NCI-H1105 treated with DMSO at 0.1 percent for 48 hours (cell line): Measurements from ENCODE around the gene GUCA1A.
A peak's percentile ranks its signal among the peaks of the same experiment; 100 is the strongest.
"Not testable (repeated sequence)": the region's sequence is repeated elsewhere in the genome, so short reads cannot be mapped to it uniquely, and the experiment has no call there.

Experiments used
- DNase-seq: peaks from one replicate; lab custom pipeline; 2025; lab: John Stamatoyannopoulos, UW

Gene GUCA1A

GRCh38 chr6:42210551-42210950 lies 37.4 kb downstream of the GUCA1A start:
- peak; percentile 99 for DNase-seq

DNA sequence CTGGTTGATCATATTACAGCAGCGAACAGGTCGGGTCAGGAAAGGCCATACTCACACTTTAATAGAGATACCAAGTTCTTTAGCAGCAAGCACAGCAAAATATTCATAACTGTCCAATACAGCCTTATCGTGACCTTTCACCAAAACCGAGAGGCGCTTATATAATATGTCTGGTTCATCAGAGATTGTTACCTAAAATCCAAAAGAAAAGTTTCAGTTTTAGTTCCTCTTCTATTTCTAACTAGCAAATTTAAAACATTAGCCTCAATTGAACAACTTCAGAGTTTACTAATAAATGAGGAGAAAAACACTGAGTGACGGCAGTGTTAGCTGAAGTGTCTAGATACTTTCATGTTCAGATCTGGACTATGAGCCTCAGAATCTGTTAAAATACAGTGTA lies 38.6 kb downstream of the GUCA1A start:
- DNase-seq: no peak

DNA sequence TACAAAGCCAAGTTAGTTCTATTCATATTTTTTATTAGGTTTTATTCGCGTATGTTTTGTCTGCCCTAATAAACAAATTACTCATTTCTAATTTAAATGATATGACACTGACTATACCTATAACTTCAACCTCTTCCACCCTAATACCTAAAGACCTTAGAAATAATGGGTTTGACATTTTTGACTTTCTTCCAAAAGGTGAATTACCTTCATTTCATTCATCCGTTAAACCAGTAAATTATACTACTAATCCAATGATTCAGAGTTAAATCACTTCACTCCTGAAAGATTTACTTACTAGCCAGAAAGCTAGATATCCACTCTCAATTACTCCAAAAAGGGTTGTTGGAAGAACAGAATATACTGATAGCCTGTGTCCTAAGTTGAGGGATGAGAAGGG lies 39.3 kb downstream of the GUCA1A start:
- DNase-seq: peak; percentile 6

- not testable (repeated sequence) for DNase-seq
These were observed 43.3 kb downstream of the GUCA1A start for GRCh38 chr6:42216495-42216894.

DNA sequence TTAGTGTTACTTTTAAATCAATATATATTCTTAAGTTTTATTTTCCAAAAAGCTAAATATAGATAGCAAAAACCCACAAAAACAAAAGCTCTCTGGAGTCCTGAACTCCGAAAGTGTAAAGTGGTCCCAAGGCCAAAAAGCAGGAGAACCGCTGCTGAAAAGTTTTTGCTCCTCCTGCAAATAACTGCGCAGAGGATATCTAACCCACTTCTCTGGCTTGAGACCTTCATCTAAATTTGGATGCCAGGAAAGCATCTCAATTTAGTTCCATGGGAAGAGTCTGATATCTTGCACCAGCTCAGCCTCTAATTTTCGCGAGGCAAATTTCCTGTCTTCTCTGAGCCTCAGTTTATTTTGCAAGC lies 44.0 kb downstream of the GUCA1A start:
- DNase-seq: no peak

DNA sequence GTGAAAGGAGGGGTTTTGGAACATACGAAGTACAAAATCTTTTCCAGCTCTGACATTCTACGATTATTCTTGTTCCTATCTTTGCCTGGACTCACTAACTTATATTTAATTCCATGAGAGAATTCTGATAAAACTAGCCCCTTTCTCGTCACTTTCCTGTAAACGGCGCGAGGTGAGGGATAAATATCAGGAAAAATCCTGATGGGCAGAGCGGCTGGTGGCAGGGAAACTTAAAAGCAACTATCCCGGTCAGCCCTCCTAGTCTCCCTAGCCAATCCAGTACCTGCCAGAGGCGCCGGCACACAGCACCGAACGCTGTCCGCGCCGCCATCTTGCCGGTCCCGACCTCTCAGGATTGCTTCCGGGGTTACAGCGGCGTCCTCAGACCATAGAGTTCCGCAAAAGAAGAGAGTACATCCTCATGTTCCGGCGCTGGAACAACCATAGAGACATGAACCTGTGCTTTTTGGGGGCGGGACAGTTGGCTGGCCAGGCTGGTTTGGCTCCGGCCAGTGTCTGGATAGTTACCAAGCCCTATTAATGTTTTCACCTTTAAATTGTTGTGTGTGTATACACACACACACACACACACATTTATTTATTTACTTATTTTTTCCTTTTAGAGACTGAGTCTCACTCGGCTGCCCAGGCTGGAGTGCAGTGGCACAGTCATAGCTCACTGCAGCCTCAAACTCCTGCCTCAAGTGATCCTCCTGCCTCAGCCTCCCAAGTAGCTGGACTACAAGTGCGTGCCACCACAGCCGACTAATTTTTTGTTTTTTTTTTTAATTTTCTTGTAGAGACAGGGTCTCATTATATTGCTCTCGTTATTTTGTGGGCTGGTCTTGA lies 44.6 kb downstream of the GUCA1A start, which contains the start of gene MRPS10:
MRPS10 (minus strand) TSS at position 343 of the 849 bp plus-strand sequence; CDS start at position 331, 12 bp downstream.
- DNase-seq: peak; percentile 96

DNA sequence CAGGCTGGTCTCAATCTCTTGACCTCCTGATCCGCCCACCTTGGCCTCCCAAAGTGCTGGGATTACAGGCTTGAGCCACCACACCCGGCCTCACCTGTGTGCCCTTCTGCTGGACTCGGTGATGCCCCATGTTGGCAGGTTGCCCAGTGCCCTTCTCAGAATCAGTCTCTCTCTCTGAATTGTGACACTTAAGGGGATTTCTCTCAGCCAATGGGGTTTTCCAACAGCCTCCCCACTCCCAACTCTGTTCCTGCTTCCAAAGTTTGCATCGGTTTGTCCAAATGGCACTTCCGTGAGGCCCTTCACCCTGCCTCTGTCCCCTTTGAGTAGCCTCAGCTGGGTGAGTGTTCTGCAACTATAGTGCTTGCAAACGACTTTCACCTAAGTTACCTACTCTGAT lies 47.6 kb downstream of the GUCA1A start:
- DNase-seq: no peak

GRCh38 chr6:42221546-42221945 lies 48.4 kb downstream of the GUCA1A start:
- no peak for DNase-seq

DNA sequence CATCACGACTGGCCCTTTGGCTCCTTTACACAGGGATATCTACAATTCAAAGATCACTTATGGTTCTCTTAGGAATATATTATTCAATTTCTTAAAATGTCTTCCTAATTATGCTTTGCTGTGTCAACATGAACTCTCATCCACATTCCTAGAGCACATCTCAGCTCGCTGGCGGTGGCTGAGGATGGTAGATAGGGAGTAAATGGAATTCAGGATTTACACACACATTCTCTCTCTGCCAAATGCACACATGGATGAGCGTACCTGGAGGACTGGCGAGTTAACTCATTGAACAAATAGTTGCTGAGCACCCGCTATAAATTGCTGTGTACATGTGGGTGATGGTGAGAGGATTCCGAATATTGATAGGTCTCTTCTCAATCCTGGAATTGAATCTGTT lies 49.3 kb downstream of the GUCA1A start:
- DNase-seq: no peak

DNA sequence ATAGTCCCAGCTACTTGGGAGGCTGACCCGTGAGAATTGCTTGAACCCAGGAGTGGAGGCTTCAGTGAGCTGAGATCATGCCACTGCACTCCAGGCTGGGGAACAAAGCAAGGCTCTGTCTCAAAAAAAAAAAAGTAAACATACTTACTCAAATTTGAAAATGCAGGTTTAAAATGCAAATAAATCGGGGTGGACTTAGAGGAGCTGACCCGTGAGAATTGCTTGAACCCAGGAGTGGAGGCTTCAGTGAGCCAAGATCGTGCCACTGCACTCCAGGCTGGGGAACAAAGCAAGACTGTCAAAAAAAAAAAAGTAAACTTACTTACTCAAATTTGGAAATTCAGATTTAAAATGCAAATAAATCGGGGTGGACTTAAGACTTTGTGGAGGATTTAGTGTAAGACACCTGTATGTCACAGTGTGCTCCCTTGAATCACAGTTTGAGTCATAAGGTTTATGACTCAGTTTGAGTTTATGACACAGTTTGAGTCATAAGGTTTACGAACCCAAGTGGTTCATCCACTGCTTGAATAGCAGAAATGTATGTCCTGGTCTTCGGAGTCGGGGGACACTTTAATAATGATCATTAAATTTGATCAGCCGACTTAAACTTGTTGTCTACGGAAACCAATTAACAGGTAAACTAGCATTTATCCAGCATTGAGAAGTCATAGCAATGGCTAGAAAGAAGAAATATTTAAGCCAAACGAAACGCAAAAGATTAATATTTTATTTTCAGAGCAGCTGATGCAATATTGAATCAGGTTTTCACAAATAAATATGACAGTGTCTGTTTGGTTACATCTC lies 51.3 kb downstream of the GUCA1A start:
- no peak for DNase-seq

DNA sequence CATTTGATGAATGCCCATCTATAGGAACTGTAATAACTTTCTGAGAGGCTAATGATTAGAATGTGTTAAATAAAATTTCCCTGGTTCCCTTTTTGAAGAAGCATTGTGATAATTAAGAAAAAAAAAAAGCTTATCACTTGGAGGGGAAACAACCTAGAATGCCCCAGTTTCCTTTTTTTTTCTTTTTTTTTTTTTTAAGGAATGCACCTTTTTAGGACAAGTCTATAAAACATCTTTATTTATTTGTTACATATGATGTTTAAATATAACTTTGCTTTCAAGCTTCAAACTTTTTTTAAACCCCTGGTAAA lies 51.8 kb downstream of the GUCA1A start:
- no peak for DNase-seq

DNA sequence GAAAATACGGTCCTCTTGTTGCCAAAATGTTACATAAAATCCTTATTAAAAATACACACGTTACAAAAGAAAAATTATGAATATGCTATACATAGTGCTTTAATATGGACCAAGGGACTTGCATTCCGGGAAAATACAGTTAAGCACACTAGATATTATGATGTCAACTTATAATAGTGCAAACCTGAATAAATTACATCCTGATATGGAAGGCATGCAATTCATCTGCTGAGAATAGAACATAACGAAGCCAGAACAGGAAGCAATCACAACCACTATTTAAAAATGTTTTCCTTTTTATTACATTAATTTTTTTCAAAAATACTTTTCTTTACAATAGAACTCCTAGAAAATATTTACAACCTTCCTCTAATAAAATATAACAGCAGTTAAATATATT lies 52.3 kb downstream of the GUCA1A start:
- DNase-seq: no peak

GRCh38 chr6:42226161-42226611 lies 53.0 kb downstream of the GUCA1A start:
- no peak for DNase-seq

GRCh38 chr6:42226645-42227143 lies 53.5 kb downstream of the GUCA1A start:
- no peak for DNase-seq

DNA sequence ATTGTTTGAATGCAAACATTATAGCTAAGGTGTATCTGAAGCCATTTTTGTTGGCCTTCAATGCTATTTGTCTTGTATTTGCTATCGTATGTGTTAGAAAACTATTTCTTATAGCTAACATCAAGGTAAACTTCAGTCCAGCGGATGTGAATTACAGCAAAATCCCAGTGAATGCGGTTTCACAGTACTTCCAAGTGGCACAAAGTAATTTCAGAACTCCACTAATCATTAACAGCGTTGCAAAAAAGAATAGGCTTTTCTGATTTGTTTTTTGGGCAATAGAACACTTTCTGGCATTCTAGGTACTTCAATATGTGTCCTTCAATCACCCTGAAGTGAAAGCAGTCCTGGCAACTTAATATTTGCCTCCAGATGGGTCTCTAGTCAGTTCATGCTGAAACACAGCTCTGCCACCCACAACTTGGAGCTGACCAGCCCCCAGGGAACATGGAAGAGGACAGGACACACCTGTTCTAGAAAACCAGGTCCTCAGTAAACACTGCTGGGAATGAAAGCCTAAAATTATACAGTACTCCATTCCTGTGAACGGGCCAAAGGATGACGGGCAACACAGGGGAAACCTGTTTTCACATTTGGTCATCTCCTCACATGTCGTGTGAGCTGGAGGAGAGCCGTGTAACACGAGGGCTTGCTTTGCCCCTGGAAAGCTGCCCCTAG lies 54.1 kb downstream of the GUCA1A start:
- DNase-seq: no peak

DNA sequence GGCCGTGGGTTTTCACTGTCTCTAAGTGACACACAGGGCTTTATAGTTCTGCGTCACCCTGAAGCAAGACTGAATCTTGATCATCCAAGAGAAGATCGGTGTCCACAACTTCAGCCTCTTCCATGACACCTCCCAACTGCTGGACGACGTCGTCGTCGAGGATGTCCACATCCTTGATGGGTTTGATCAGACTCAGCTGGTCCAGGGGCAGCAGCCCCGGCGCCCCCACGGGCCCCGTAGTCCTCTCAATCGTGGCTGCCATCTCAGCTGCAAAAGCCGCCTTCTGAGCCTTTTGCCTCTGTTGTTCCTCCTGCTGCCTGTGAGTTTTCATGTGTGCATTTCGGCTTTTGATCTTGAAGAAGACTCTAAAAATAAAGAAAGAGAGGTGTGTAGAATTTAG lies 55.1 kb downstream of the GUCA1A start:
- DNase-seq: no peak
